Stimulated activated CD4-positive, alpha-beta T cell treated with anti-CD3 and anti-CD28 coated beads, Interleukin-4, amount 100 ng/mL, for 24 hours (primary cell): ENCODE results near the gene LIN28B.

Experiments used
- DNase-seq: peaks from one replicate; pipeline ENCODE4 v3.0.0-alpha.2; 2020

LIN28B gene

DNA sequence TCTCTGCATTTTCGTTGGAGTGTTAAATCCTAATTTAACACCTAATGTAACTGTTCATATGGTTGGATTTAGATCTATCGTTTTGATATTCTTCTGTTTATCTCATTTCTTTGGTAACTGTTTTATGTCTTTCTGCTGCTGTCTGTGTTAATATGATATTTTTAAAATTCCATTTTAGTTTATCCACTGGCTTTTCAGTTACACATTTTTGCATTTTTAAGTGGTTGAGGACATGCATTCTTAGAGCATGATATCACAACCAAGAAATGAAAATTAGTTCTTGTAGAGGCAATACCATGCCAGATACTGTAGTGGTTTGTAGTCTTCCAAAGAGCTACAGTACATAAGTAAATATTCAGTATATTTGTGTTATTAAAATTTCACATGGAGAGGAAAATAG is 58.6 kb downstream of the LIN28B start:
- DNase-seq: no peak

DNA sequence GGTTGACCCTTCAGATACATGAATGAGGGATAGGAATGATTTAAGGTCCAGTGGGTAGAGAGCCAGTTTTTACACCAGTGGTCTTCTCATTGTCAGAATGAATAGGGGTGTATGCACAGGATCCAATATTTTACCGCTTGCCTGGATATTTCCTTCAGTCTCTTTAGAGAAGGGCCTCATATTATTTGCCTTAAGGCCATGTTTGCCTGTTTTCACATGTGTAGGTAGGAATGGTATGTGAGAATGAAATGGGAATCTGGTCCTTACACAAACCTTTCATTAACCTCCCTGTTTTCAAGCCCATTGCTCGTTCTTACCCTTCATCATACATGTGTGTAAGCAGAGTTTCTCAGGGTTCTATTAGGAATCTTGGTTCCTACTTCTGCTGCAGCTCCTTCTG is 62.4 kb downstream of the LIN28B start:
- DNase-seq: no peak

DNA sequence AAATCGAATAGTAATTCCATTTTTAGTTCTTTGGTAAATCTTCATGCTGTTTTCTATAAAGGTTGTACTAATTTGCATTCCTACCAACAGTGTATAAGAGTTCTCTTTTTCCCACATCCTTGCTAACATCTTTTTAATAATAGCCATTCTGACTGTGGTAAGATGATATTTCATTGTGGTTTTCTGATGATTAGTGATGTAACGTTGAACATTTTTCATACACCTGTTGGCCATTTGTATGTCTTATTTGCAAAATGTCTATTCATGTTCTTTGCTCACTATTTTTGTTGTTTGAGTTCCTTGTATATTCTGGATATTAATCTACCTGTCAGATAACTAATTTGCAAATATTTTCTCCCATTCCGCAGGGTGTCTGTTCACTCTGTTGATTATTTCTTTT is 64.5 kb downstream of the LIN28B start:
- DNase-seq: no peak

DNA sequence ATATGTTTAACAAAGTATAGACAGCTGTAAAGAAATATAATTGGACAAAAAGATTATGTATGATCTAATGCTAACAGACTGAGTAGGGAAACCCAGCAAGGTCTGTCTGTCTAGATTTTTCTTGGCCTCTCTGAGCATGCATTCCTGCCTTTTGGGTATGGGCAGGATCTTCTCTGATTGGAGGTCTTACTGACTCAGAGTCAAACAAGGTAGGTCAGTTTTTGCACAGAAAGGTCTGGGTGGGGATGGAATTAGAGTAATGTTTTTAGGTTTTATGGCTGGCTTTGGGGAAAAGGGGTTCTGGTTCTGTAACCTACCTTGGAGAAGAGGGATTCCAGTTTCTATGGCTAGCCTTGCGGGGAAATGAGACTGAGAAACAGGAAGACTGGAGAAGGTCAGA is 65.5 kb downstream of the LIN28B start:
- no peak for DNase-seq

DNA sequence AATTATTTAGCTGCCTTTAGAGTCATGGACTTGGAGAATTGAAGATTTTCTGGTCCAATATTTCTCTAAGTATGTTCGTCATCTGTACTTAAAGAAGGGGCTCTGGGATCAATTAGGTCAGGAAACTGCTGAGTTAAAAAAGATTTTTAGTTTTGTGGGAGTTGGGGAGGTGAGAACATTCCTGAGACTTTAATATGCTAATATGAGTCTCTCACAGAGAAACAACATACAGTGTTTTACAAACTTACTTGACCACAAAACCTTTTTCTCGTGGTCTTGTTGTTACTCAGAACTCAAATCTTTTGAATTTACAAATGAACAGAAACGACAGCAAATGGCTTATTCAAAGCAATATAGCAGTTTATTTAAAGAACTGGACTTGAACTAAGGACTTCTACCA is 67.9 kb downstream of the LIN28B start:
- DNase-seq: no peak

DNA sequence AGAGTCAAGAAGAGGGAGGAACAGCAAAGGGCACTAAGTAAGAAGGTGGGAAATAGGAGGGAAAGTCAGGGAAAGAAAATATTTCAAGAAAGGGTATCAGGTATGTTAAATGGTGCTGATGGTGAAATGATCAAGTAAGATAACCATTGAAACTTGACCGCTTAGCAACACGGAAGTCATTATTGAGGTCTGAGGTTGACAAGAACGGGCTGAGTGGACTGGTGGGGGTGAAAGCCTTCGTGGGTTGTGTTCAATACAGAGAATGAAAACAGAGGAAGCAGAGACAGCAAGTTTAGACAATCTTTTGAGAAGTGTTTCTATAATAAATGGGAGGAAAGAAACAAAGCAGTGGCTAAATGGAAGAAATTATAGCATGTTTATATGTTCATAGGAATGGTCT is 72.0 kb downstream of the LIN28B start:
- DNase-seq: no peak

DNA sequence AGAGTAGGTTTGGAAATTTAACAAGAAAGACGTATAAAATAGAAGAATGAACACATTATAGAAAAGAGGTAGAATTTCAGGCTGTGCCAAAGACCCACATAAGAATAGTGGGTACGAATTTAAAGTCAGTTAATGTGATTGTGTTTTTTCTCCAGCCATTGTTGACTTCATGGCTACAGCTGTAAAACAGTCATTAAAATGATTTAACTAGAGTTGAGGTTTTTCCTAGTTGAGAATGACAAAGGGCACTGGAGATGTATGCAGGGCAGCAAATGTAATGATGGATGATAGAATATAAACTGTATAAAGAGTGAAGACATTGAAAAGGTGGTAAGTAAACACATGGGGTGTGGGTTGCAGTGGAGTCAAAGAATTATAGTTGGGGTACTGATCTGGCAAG is 72.7 kb downstream of the LIN28B start:
- DNase-seq: no peak

DNA sequence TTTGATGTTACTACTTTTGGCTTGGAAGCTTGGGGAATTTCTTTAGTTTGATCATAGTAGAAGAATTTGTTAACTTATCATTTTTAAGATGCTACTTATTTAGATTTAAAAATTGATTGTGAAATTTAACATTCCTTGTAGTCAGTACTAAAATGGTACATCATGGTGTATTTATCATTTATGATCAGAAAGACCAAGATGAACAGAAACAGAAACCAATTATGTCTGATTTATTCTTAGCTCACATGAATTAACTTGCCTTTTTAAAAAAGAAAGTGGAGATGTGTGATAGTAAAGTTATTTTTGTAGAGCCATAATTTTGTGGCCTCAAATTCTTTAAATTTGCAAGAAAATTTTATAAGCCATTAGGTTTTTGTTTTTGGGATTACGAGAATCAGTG is 77.6 kb downstream of the LIN28B start:
- DNase-seq: no peak

DNA sequence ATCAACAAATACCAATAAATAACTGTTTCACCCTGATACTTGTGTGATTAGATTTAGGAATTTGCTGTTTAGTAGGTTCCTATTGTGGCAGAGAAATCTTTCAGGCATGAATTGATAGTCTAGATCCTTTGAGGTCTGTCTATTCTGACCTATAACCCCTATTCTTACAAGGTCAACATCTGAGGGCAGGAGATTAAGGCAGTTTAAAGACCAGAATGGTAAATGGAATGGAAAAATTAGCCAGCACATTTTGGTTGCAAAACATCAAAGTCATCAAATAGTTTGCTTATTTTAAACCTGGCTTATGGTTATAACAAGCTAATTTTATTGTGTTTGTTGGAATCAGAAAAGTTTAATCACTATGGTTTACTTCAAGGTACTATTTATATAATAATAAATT is 78.4 kb downstream of the LIN28B start:
- no peak for DNase-seq

DNA sequence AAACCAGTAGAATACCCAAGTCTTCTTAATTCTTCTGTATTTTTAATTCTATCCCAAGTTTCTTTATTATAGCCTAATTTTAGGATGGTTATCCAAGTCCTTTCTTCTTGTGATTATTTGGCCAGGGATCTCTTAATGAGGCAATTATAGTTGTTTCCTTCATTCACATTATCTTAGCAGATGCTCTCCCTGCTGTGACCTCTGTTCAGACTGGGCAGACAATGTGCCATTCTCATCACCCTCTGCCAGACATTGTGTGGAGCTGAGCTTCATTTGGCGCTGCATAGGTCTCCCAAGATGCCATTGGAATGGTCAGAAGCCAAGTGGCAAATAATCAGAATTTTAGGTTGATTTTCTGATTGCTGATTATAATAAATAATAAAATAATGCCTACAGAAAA is 79.4 kb downstream of the LIN28B start:
- DNase-seq: no peak

DNA sequence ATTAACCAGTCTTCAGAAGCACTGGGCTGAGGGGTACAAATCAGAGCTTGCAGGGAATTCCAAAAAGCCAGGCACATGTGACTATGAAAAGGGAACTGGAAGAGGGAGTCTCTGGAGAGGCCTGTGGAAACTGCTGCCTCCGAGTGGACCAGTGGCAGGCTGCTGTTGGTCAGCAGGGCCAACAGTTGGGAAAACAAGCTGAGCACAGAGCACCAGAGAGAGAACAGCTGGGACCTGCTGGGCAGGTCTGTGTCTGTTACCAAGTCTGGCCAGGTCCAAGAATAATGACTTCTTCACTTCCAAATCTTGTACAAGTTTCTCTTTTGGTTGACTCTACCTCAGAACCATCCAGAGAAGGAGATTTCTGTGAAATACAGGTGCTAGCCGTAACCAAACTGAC is 81.4 kb downstream of the LIN28B start:
- no peak for DNase-seq

DNA sequence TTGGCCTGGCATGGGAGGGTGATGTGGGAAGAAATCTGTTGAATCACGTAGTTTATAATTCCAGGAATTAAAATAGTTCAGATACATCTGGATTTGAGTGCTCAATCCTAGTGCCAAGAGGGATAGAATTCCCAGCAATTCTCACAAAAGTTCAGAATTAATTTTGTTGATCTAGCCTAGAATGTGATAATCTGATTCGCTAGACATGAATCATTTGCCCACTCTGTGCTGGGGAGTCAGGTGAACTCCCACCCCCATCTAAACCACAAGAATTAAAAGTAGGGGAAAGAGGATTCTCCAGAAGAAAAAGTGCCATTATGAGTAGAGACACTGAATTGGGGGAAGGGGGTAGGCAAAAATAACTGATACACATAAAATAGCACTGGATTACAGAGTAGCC is 85.0 kb downstream of the LIN28B start:
- no peak for DNase-seq

DNA sequence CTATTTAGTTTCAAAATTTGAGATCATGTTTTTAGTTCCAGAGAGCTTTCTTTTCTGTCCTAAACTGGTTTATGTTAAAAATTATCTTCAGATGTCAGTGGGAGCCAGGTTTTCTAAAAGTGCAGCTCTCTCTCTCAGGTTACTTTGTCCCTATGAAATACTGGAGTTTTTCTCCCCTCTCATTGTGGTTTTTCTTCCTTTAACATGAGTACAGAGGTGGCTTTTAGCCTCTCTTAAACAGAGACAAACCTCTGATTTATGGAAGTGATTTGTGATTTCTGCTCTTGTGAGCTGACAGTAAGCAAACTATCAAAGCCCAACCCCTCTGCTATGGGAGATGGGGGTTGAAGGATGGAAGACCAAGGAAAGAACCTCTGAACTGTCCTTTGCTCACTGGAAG is 85.7 kb downstream of the LIN28B start:
- no peak for DNase-seq

DNA sequence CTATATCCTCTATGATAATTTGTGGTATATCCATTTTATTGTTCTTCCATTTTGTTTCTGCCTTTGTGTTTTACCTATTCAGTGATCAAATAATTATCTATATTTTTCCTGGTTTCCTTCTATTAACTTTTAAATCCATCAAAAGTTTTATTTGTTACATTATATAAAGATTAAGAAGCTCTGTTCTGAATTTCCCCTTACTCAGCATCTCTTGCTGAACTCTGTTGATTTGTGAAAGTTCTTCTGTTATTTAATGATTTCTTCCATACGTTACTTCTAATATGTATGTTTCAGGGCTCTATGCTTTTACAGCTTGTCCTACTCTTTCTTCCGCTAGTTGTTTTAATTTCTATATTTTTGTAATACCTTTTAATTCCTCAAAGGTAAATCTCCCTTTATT is 87.1 kb downstream of the LIN28B start:
- DNase-seq: no peak

DNA sequence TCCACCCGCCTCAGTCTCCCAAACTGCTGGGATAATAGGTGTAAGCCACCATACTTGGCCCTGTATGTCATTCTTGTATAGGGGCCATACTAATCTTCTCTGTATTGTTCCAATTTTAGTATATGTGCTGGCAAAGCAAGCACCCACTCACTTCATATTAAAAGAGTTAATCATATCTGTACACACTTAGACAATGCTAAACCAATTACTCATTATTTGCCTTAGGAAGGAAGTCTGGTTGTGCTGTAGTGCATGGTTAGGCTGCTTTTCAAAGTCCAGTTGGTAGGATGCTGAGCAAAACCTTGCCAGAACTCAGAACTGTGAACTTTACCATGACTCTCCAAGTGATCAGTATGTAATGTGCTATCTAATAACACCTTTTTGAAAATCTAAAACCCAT is 88.6 kb downstream of the LIN28B start:
- no peak for DNase-seq

DNA sequence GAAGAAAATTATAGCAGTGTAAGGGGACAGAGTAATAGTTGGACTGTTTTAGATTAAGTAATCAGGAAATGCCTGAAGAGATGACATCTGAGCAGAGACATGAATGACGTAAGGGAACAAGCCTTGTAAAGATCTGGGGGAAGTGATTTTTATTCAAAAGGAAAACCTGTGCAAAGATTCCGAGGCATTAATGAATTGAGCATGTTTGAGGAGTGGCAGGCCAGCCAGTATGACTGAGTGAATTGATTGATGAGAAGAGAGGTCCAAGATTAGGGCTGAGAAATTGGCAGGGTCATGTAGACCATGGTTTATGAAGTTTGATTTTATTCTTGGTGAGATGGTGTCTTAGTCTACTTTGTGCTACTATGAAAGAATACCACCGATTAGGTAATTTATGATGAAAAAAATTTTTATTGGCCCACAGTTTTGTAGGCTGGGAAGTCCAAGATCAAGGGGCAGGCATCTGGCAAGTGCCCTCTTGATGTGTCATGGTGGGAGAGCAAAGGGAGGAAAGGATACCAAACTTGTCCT is 95.1 kb downstream of the LIN28B start:
- no peak for DNase-seq

DNA sequence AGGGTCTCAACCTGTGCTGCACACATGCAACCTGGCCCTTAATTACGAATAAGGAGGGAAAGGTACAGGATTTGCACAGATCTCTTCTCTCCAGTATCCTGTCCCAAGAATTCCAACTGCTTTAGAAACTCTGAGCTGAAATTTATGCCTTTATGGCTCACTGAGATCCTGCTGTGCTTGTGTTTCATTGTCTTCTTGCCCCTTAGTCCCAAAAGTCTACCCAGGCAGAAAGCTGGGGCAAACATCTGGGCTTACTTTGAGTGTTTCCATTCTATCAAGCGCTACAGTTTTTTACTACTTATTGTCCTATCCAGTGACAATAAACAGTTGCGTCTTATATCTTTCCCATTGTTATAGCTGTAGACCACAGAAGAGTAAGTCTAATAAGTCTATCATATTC is 99.7 kb downstream of the LIN28B start:
- no peak for DNase-seq

DNA sequence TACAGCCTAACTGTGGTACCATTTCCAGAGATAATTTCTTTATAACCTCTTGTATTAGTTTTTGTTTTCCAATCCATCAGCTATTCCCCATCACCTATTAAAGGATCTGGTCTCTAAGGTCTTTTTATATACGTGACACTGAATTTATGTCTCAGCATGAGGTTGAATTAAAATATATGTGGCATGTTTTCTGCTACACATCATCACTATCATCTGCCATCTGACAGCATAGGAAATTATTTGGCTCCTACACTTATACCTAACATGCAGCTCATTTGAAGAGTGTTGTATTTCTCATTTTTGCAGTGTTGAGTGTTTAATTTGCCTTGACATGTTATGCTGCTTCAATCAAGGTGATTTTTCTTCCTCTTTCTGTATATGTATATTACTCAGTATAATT is 100.3 kb downstream of the LIN28B start:
- no peak for DNase-seq

DNA sequence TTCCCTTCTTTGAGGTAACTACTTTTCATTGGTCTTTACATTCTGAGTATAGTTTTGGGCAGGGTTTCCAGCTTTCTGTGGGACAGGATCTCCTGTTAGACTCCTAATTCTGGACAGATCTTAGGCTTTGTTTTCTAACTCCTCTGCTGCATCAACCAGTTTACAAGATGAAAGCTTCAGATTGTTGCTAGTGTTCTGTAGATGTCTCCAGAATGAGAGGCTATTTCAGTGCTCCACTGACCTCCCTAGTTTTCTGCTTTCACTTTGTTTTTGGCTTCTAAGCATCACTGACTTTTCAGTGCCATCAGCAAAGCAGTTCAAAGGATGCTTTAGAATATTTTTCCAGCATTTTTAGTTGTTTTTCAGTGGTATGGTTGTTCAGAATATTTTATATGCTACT is 101.4 kb downstream of the LIN28B start:
- no peak for DNase-seq

DNA sequence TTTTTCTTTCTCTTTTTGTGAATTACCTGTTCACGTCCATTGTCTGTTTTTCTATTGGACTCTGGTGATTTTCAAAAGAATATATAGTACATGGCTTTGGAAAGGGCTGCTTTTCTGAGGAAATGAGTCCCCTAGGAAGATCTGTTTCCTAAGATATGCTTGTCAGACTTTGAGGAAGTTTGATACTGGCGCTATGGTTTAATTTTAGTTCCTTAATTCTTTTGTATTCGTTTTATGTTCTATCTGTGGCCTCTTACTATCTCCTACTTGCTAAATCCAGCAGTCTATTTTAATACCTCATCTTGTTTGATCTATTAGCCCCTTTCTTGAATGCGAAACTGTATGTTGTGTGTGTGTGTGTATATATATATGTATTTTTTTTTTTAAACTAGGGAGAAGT is 101.9 kb downstream of the LIN28B start:
- DNase-seq: no peak

DNA sequence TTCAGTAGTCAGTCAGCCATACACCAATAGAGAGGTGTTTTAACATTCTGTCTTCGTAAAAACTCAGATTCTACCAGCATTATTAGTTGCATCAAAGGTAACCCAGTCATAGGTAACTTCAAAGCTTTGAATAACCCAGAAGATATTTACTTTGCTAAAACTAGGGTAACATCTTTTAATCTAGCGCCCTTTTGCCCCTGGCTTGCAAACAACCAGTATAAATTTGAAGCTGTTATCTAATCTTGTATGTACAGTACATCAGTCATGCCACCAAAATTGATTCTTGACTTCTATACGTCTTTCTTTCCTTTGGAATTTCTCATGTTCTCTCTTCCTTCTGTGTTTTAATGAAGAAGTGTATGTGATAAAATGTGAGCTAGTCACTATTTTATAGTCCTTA is 109.3 kb downstream of the LIN28B start:
- no peak for DNase-seq

DNA sequence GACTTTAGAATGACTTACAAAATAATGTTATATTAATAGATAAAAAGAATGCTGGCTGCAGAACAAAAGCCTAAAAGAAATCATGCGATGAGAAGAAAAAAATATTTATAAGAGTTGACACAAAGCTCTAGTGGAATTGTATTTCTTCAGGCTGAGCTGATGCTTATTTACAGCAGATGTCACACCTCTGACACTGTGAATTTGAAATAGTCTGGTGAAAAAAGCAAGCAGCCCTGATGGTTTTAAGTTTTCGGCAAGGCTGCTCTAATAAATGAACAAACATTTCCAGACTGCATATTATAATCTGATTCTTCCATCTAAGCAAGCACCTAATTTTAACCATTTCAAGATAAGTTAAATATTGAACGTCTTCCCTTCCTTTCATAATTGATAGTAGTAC is 109.9 kb downstream of the LIN28B start:
- no peak for DNase-seq

DNA sequence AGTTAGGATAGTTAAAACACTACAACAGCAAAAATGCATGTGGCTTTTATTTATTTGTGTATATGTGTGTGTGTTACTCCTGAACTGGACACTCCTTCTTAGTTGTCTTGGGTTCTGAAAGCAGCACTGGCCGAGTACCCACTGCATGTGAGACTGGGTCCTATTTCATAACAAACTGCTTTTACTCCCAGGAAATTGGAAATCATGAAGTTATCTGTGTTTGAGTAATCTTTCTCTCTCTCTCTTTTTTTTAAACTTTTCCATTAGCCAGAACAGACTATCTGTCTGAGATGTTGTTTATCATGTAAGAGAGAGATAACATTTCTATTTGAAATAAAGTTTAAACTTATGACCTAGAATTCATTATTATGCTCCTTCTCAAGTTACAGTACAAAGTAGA is 110.4 kb downstream of the LIN28B start:
- no peak for DNase-seq

DNA sequence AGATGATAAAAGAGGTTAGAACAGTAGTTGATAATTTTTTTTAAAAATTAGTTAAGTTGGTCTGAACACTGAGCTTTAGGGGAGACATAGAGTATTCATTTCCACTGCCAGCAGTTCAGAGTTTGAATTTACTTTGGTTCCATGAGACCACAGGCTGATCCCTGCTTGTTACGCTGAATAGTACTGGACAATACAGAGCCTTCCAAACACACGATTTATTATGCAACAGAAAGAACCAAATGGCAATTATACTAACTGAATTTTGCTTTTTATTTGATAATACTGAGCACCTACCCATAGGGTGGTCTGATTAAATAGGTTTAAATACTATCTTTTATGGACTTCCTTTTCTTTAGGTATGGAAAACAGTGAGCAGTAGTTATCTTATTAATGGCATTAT is 111.5 kb downstream of the LIN28B start:
- no peak for DNase-seq

DNA sequence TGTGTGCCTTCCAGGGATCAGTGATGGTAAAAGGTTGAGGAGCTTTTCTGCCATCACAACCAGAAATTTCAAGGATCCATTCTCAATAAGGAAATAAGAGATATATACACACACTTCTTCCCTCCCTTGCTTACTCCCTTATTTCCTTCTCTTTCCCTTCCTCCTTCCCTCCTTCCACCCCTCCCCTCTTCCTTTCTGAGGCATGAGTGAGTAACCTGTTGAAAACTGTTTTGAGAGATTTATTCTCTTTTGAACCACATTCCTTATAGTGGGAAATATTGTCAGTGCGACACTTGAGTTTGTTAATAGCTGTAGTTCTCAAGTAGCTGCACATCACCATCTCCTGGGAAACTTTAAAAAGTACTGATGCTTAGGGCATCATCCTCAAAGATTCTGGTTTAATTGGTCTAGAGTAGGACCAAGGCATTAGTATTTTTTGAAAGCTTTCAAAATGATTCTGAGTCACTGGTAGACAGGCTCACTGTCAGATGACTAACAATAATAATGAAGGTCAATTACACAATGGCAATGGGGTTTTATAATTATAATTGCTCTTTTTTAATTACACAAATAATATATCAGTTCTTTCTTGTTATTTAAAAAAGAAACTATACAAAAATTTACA is 113.0 kb downstream of the LIN28B start:
- no peak for DNase-seq

DNA sequence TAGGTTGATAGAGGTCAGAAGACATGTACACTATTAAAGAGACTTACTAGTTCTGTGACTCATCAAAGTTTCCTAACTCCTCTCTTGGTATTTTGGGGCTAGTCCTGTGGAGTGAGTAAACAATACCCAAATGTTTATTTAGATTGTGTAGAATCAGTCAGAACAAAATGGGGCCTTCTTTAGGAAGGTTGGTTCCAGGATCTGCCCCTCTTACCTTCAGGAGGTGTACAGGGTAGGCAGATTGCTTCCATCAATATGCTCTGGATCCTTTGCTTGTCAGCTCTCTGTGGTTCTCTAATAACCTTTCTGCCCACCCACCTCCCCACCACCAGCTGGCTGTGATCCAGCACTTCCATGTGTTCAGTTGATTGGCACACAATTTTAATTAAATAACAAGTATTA is 115.9 kb downstream of the LIN28B start:
- no peak for DNase-seq
